ENCODE data around the gene FSCB.
"Not testable (repeated sequence)": the region's sequence is repeated elsewhere in the genome, so short reads cannot be mapped to it uniquely, and the experiment has no call there.

The FSCB gene, protein sequence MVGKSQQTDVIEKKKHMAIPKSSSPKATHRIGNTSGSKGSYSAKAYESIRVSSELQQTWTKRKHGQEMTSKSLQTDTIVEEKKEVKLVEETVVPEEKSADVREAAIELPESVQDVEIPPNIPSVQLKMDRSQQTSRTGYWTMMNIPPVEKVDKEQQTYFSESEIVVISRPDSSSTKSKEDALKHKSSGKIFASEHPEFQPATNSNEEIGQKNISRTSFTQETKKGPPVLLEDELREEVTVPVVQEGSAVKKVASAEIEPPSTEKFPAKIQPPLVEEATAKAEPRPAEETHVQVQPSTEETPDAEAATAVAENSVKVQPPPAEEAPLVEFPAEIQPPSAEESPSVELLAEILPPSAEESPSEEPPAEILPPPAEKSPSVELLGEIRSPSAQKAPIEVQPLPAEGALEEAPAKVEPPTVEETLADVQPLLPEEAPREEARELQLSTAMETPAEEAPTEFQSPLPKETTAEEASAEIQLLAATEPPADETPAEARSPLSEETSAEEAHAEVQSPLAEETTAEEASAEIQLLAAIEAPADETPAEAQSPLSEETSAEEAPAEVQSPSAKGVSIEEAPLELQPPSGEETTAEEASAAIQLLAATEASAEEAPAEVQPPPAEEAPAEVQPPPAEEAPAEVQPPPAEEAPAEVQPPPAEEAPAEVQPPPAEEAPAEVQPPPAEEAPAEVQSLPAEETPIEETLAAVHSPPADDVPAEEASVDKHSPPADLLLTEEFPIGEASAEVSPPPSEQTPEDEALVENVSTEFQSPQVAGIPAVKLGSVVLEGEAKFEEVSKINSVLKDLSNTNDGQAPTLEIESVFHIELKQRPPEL

GRCh38 chr14:44507183-44507582, at the start of gene FSCB:
Gene FSCB (minus strand): TSS chr14:44507283. CDS start chr14:44506987, 296 bp downstream.
- no peak for DNase-seq (ENCODE audit: low read depth)

DNA sequence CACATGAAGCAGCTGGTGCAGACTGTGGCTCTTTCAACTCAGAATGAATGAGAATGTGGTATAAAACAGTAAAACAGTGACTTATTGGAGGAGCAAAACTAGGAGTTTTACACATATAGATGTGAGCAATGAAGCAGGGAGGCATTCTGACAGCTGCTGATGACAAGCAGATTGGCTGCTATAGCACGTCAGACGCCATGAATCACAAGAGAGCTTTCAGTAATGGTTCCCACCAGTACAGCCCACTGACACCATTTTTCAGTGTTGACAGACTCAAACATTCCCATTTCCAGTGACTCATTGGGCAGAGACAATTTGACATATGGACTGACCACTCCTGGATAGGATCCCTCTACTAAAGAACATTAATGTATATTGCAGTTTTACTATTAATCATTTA, 24.6 kb upstream of the FSCB start:
- no peak for DNase-seq (ENCODE audit: low read depth)

GRCh38 chr14:44530475-44530874, 23.4 kb upstream of the FSCB start:
- DNase-seq (ENCODE audit: low read depth) = no peak

GRCh38 chr14:44529026-44529425, 21.9 kb upstream of the FSCB start:
- no peak for DNase-seq (ENCODE audit: low read depth)

- DNase-seq (ENCODE audit: low read depth) = no peak
Observed at GRCh38 chr14:44528180-44528579, 21.1 kb upstream of the FSCB start.

- no peak for DNase-seq (ENCODE audit: low read depth)
Observed at GRCh38 chr14:44525237-44525636, 18.2 kb upstream of the FSCB start.

- not testable (repeated sequence) for DNase-seq (ENCODE audit: low read depth)
Observed at GRCh38 chr14:44515668-44516067, 8.6 kb upstream of the FSCB start.

- no peak for DNase-seq (ENCODE audit: low read depth)
Observed at GRCh38 chr14:44508834-44509233, 1.8 kb upstream of the FSCB start.

DNA sequence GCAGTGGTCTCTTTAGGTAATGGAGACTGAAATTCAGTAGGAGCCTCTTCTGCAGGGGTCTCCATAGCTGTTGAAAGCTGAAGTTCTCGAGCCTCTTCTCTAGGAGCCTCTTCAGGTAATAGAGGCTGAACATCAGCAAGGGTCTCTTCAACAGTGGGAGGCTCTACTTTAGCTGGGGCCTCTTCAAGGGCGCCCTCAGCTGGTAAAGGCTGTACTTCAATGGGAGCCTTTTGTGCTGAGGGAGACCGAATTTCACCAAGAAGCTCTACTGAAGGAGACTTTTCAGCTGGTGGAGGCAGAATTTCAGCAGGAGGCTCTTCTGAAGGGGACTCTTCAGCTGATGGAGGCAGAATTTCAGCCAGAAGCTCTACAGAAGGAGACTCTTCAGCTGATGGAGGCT, 1.5 kb downstream of the FSCB start:
- DNase-seq (ENCODE audit: low read depth) = no peak

GRCh38 chr14:44497148-44497547, 9.9 kb downstream of the FSCB start:
- DNase-seq (ENCODE audit: low read depth) = no peak

GRCh38 chr14:44494137-44494536, 12.9 kb downstream of the FSCB start:
- no peak for DNase-seq (ENCODE audit: low read depth)

DNA sequence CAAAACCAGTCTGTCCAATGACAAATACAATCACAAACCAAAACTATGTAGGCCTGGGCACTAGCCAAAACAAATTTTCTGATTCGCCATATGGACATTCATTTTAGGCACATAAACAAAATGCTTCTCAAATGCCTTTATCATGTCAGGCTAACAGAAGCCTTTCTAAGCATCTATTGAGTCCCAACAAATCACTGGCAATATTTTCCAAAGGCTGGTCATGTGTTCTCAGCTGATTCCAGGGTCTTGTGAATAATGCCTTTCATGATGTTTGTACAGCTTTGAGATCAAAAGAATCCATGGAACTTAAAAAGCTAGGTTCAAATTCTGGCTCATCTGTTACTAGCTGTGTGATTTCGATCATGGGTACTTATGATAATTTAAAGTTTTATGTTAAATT, 16.1 kb downstream of the FSCB start:
- DNase-seq (ENCODE audit: low read depth) = no peak

DNA sequence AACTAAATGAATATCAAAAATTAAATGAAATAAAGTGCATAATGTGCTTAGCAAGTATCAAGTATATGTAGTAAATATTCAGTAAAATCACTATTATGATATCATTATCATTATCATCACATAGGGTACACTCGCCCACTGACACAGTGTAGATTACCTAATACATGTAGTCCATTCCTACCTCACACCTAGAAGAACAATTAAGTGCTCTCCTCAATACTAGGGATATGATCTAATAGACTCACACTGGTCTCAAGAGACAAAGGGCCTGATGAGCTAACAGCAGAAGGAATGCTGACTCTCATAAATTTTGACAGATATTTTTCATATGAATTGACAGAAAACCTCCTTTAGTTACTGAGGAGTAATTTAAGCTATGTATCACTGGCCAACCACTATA, 29.1 kb downstream of the FSCB start:
- DNase-seq (ENCODE audit: low read depth) = no peak

GRCh38 chr14:44468771-44469170, 38.3 kb downstream of the FSCB start:
- DNase-seq (ENCODE audit: low read depth) = no peak

DNA sequence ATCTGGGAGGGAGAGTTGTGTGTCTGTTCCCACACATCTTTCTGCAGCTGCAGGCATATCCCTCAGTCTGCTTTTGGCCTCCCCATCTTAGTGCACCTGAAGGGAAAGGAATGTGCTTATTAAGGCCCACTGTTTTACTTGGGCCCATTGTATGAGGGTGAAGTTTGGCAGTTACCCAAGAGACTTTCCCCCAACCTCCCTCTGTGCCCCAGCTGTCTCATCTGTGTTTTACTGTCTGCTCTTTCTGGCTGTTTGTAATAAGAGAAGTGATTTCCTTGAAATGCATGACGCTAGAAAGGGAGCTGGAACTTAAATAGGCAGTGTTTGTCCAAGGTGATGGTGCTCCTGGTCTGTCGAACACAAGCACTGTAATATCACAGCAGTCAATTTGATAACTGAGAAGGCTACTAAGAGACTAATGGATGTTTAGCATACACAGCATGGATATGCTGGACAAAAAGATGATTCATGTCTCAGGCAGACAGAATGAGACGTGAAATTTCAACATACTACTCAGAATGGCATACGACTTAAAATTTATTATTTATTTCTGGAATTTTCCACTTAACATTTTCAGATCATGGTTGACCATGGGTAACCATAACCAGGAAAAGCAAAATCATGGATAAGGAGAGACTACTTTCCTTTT, 43.6 kb downstream of the FSCB start:
- no peak for DNase-seq (ENCODE audit: low read depth)

- DNase-seq (ENCODE audit: low read depth) = no peak
Observed at GRCh38 chr14:44462381-44462780, 44.7 kb downstream of the FSCB start.

- no peak for DNase-seq (ENCODE audit: low read depth)
Observed at GRCh38 chr14:44461811-44462210, 45.3 kb downstream of the FSCB start.
